A549 (cell line): ENCODE data around the gene PIAS4. TPM values are rescaled to one million over a fixed set of nuclear protein-coding genes. Genes with fewer than 3 reads are reported as not detected.

Experiments used
- ATAC-seq, 2 experiments: fragments of 200-7000 bp in 1 of 2; fragments of >200 bp in 1 of 2; cut with Nextera tagmentation in 1 of 2; cut with Tn5 transposase in 1 of 2; 3 replicates each; pipeline versions ENCODE4 v1.8.0 to v1.9.1; 2018 to 2020; ENCODE audit warnings: mild to moderate bottlenecking in 1 of 2, moderate library complexity in 1 of 2
- CTCF ChIA-PET: fragments of 300-600 bp; sonication (Branson Sonifier 250); formaldehyde crosslinking; extraction: SDS; loops from one replicate; lab custom pipeline; 2021; ENCODE audit warnings: antibody characterized with exemption, inconsistent platforms; lab: Yijun Ruan, JAX
- POLR2A ChIA-PET: fragments of 350-600 bp; formaldehyde crosslinking; extraction: SDS; loops from one replicate; lab custom pipeline; 2021; ENCODE audit warnings: antibody characterized with exemption, inconsistent platforms; lab: Yijun Ruan, JAX
- DNase-seq, 2 experiments: peaks; one replicate each; pipeline versions ENCODE4 v3.0.0 to v3.0.0-alpha.2; 2011 to 2016; ENCODE audit warnings: low read depth in 1 of 2, low spot score in 1 of 2
- FAIRE-seq: peaks from 2 replicates; lab custom pipeline; 2011; peaks lifted over from hg19 to GRCh38; lab: Jason Lieb, UNC
- H3K27ac ChIP-seq, 2 experiments: fragments of >200 bp; sonication (Bioruptor Twin); formaldehyde crosslinking; 3 replicates each; pipeline ENCODE4 v1.5.1; 2016 to 2017
- H3K4me1 ChIP-seq: fragments of >200 bp; sonication (Bioruptor Twin); formaldehyde crosslinking; 3 replicates; pipeline ENCODE4 v1.6.1; 2016
- H3K4me2 ChIP-seq: fragments of >200 bp; sonication (Bioruptor Twin); formaldehyde crosslinking; 3 replicates; pipeline ENCODE4 v1.6.1; 2016
- H3K4me3 ChIP-seq: fragments of >200 bp; sonication (Bioruptor Twin); formaldehyde crosslinking; 3 replicates; pipeline ENCODE4 v1.5.1; 2016
- H3K9me3 ChIP-seq: fragments of >200 bp; sonication (Bioruptor Twin); formaldehyde crosslinking; 3 replicates; pipeline ENCODE4 v1.6.1; 2016
- BCL3 ChIP-seq: fragments of >200 bp; sonication (Bioruptor Twin); formaldehyde crosslinking; IDR thresholded peaks from 3 replicates; pipeline ENCODE4 v1.6.1; 2016
- CHD4 ChIP-seq: fragments of 200-600 bp; sonication (generic); IDR thresholded peaks from 2 replicates; pipeline ENCODE4 v1.6.1; 2016; ENCODE audit warnings: antibody characterized with exemption, mild to moderate bottlenecking, borderline replicate concordance
- HEYL ChIP-seq: fragments of 250-450 bp; sonication (Bioruptor Pico); IDR thresholded peaks from 2 replicates; pipeline ENCODE4 v1.8.0; 2021; ENCODE audit warnings: mild to moderate bottlenecking, moderate library complexity
- MYC ChIP-seq: IDR thresholded peaks from 2 replicates; pipeline ENCODE4 v1.6.1; 2012; ENCODE audit warnings: mild to moderate bottlenecking, inconsistent platforms, low read length, improper control_type of control experiment, borderline replicate concordance
- WGBS: methylation state at CpG from one replicate; pipeline ENCODE4 v1.1.6; 2017; ENCODE audit errors: missing lambda C conversion rate; 5-methylcytosine and 5-hydroxymethylcytosine counted together
- polyA plus RNA-seq, 4 experiments: library from polyadenylated mRNA; depleted of rRNA in 3 of 4; stranded (reverse); fragments of >200 nt; fragmentation: RNase III in 1 of 4; extraction: RNeasy Plus Mini Kit Qiagen cat#74134 plus additional on column Dnase treatment in 1 of 4; gene quantifications; 2 replicates in 3 of 4; 3 replicates in 1 of 4; pipeline ENCODE4 v1.2.3, GENCODE V29; 2011 to 2017
- small RNA-seq, 6 experiments: library from RNA; depleted of rRNA; stranded (forward); fragments of <200 nt; gene quantifications; one replicate each; pipeline ENCODE3, GENCODE V24; 2012

Gene PIAS4
- polyA plus RNA-seq, 2 of the 4 experiments (the other 2 are of a cell fraction), result 5.2 to 12.8 TPM

- FAIRE-seq (no peak), ATAC-seq (no peak), DNase-seq (no peak)
- no peak overlapping the region for H3K4me3 ChIP-seq
- POLR2A ChIA-PET, result interaction anchor here (0.6 kb wide), 1 partner anchor 383 kb away, joined by 4 read pairs; no protein-coding TSS in a partner anchor
- peaks cover 6% of the 10 kb centered on the region; the same call in 2 of the 3 replicates for H3K4me1 ChIP-seq
- H3K27ac ChIP-seq, result no peak overlapping the region
- WGBS, result 90% methylated on average over 2 of the region's 2 CpGs
- CTCF ChIA-PET, result interaction anchor here (0.7 to 1.3 kb wide), 3 partner anchors 12 to 211 kb away, joined by 3 to 5 read pairs (median 5); no protein-coding TSS in a partner anchor
- TF ChIP-seq HEYL (CRISPR knock-in tag) (no peak), BCL3 (no peak), MYC (no peak), CHD4 (no peak)
- no peak overlapping the region for H3K4me2 ChIP-seq
- no peaks in the 10 kb centered on the region for H3K9me3 ChIP-seq
Observed at GRCh38 chr19:4088975-4089374, 81.4 kb downstream of the PIAS4 start.

Small RNA genes within 50 kb of the gene (small RNA-seq; reads per million reads assigned to genes)
- gene SNORD37, result 10.7 to 53.6 (median 35.6) reads per million in 6 experiments

Other genes starting within 250 kb of the PIAS4 start
- gene APBA3, start 246.0 kb upstream of the PIAS4 start, polyA plus RNA-seq (2011; rRNA removed), result 5.5 and 6.9 TPM in 2 replicates
- 8.7 to 10.0 TPM (median 9.8 TPM) in 3 replicates for gene APBA3, start 246.0 kb upstream of the PIAS4 start, polyA plus RNA-seq (2017; fragmentation: RNase III; extraction: RNeasy Plus Mini Kit Qiagen cat#74134 plus additional on column Dnase treatment)
- gene MRPL54, start 245.1 kb upstream of the PIAS4 start, polyA plus RNA-seq (2011; rRNA removed), result 27.1 and 30.8 TPM in 2 replicates
- 45.3 to 48.9 TPM (median 47.5 TPM) in 3 replicates for gene MRPL54, start 245.1 kb upstream of the PIAS4 start, polyA plus RNA-seq (2017; fragmentation: RNase III; extraction: RNeasy Plus Mini Kit Qiagen cat#74134 plus additional on column Dnase treatment)
- not detected in 2 replicates for gene RAX2, start 235.5 kb upstream of the PIAS4 start, polyA plus RNA-seq (2011; rRNA removed)
- not detected in 3 replicates for gene RAX2, start 235.5 kb upstream of the PIAS4 start, polyA plus RNA-seq (2017; fragmentation: RNase III; extraction: RNeasy Plus Mini Kit Qiagen cat#74134 plus additional on column Dnase treatment)
- gene MATK, start 221.4 kb upstream of the PIAS4 start, polyA plus RNA-seq (2011; rRNA removed), result 0.12 and 0.13 TPM in 2 replicates
- gene MATK, start 221.4 kb upstream of the PIAS4 start, polyA plus RNA-seq (2017; fragmentation: RNase III; extraction: RNeasy Plus Mini Kit Qiagen cat#74134 plus additional on column Dnase treatment), result 0.25 to 0.45 TPM (median 0.32 TPM) in 3 replicates
- 0.14 and 0.16 TPM in 2 replicates for gene ZFR2, start 138.7 kb upstream of the PIAS4 start, polyA plus RNA-seq (2011; rRNA removed)
- 0.30 to 0.45 TPM (median 0.39 TPM) in 3 replicates for gene ZFR2, start 138.7 kb upstream of the PIAS4 start, polyA plus RNA-seq (2017; fragmentation: RNase III; extraction: RNeasy Plus Mini Kit Qiagen cat#74134 plus additional on column Dnase treatment)
- 0.04 and 0.06 TPM in 2 replicates for gene ATCAY, start 127.1 kb upstream of the PIAS4 start, polyA plus RNA-seq (2011; rRNA removed)
- gene ATCAY, start 127.1 kb upstream of the PIAS4 start, polyA plus RNA-seq (2017; fragmentation: RNase III; extraction: RNeasy Plus Mini Kit Qiagen cat#74134 plus additional on column Dnase treatment), result 0.03 to 0.24 TPM in 2 of 3 replicates, not detected in the other
- gene NMRK2, start 74.7 kb upstream of the PIAS4 start, polyA plus RNA-seq (2011; rRNA removed), result not detected in 2 replicates
- gene NMRK2, start 74.7 kb upstream of the PIAS4 start, polyA plus RNA-seq (2017; fragmentation: RNase III; extraction: RNeasy Plus Mini Kit Qiagen cat#74134 plus additional on column Dnase treatment), result not detected in 3 replicates
- gene DAPK3, start 36.6 kb upstream of the PIAS4 start, polyA plus RNA-seq (2011; rRNA removed), result 30.4 and 33.0 TPM in 2 replicates
- 54.7 to 61.8 TPM (median 54.9 TPM) in 3 replicates for gene DAPK3, start 36.6 kb upstream of the PIAS4 start, polyA plus RNA-seq (2017; fragmentation: RNase III; extraction: RNeasy Plus Mini Kit Qiagen cat#74134 plus additional on column Dnase treatment)
- gene EEF2, start 22.3 kb upstream of the PIAS4 start, polyA plus RNA-seq (2011; rRNA removed), result 526 and 680 TPM in 2 replicates
- 971 to 1,113 TPM (median 999 TPM) in 3 replicates for gene EEF2, start 22.3 kb upstream of the PIAS4 start, polyA plus RNA-seq (2017; fragmentation: RNase III; extraction: RNeasy Plus Mini Kit Qiagen cat#74134 plus additional on column Dnase treatment)
- 2.2 and 2.3 TPM in 2 replicates for gene ZBTB7A, start 59.2 kb downstream of the PIAS4 start, polyA plus RNA-seq (2011; rRNA removed)
- 10.2 to 11.6 TPM (median 11.4 TPM) in 3 replicates for gene ZBTB7A, start 59.2 kb downstream of the PIAS4 start, polyA plus RNA-seq (2017; fragmentation: RNase III; extraction: RNeasy Plus Mini Kit Qiagen cat#74134 plus additional on column Dnase treatment)
- gene MAP2K2, start 116.4 kb downstream of the PIAS4 start, polyA plus RNA-seq (2011; rRNA removed), result 40.4 and 41.7 TPM in 2 replicates
- 98.5 to 116 TPM (median 115 TPM) in 3 replicates for gene MAP2K2, start 116.4 kb downstream of the PIAS4 start, polyA plus RNA-seq (2017; fragmentation: RNase III; extraction: RNeasy Plus Mini Kit Qiagen cat#74134 plus additional on column Dnase treatment)
- 0.05 and 0.07 TPM in 2 replicates for gene CREB3L3, start 145.9 kb downstream of the PIAS4 start, polyA plus RNA-seq (2011; rRNA removed)
- gene CREB3L3, start 145.9 kb downstream of the PIAS4 start, polyA plus RNA-seq (2017; fragmentation: RNase III; extraction: RNeasy Plus Mini Kit Qiagen cat#74134 plus additional on column Dnase treatment), result 0.05 to 0.20 TPM (median 0.08 TPM) in 3 replicates
- 10.2 and 11.7 TPM in 2 replicates for gene SIRT6, start 174.8 kb downstream of the PIAS4 start, polyA plus RNA-seq (2011; rRNA removed)
- 20.2 to 22.6 TPM (median 21.6 TPM) in 3 replicates for gene SIRT6, start 174.8 kb downstream of the PIAS4 start, polyA plus RNA-seq (2017; fragmentation: RNase III; extraction: RNeasy Plus Mini Kit Qiagen cat#74134 plus additional on column Dnase treatment)
- 0.12 and 0.28 TPM in 2 replicates for gene ANKRD24, start 175.0 kb downstream of the PIAS4 start, polyA plus RNA-seq (2011; rRNA removed)
- 0.28 to 0.54 TPM (median 0.36 TPM) in 3 replicates for gene ANKRD24, start 175.0 kb downstream of the PIAS4 start, polyA plus RNA-seq (2017; fragmentation: RNase III; extraction: RNeasy Plus Mini Kit Qiagen cat#74134 plus additional on column Dnase treatment)
- gene EBI3, start 221.8 kb downstream of the PIAS4 start, polyA plus RNA-seq (2011; rRNA removed), result 1.1 and 1.4 TPM in 2 replicates
- gene EBI3, start 221.8 kb downstream of the PIAS4 start, polyA plus RNA-seq (2017; fragmentation: RNase III; extraction: RNeasy Plus Mini Kit Qiagen cat#74134 plus additional on column Dnase treatment), result 3.1 to 3.6 TPM (median 3.3 TPM) in 3 replicates
- gene YJU2, start 239.3 kb downstream of the PIAS4 start, polyA plus RNA-seq (2011; rRNA removed), result 11.4 and 12.3 TPM in 2 replicates
- 14.9 to 18.0 TPM (median 16.5 TPM) in 3 replicates for gene YJU2, start 239.3 kb downstream of the PIAS4 start, polyA plus RNA-seq (2017; fragmentation: RNase III; extraction: RNeasy Plus Mini Kit Qiagen cat#74134 plus additional on column Dnase treatment)